Stimulated activated naive CD8-positive, alpha-beta T cell treated with anti-CD3 and anti-CD28 coated beads, Interleukin-15, Interleukin-2, amounts not matched to agents 100 U/mL and 50 U/mL, for 24 hours (primary cell): ENCODE measurements around the gene RPL29.
A peak's percentile ranks its signal among the peaks of the same experiment; 100 is the strongest.
"Not testable (repeated sequence)": the region's sequence is repeated elsewhere in the genome, so short reads cannot be mapped to it uniquely, and the experiment has no call there.

Experiments used
- ATAC-seq: fragments of 150-1000 bp; cut with Tn5 transposase; one replicate; pipeline ENCODE4 v1.10.0; 2021
- DNase-seq: peaks from one replicate; pipeline ENCODE4 v3.0.0; 2021

RPL29 gene

GRCh38 chr3:51995346-51996163 lies at the start of gene RPL29:
Gene RPL29, minus strand, starts transcription at chr3:51995895. Its CDS starts 434 bp downstream, at chr3:51995461.
- peak; percentile 87 for ATAC-seq
- peak; percentile 91 for DNase-seq

- ATAC-seq, result no peak
These were observed 49.3 kb upstream of the RPL29 start for GRCh38 chr3:52044869-52045619.

GRCh38 chr3:52043750-52044149 lies 48.1 kb upstream of the RPL29 start:
- DNase-seq (no peak), ATAC-seq (no peak)

More at GRCh38 chr3:52044869-52045619, 49.3 kb upstream of the RPL29 start:
- DNase-seq, result no peak

- not testable (repeated sequence) for DNase-seq, ATAC-seq
These were observed 47.3 kb upstream of the RPL29 start for GRCh38 chr3:52043039-52043438.

- no peak for ATAC-seq
- no peak for DNase-seq
These were observed 45.5 kb upstream of the RPL29 start for GRCh38 chr3:52041118-52041731.

- ATAC-seq (no peak), DNase-seq (no peak)
These were observed 44.9 kb upstream of the RPL29 start for GRCh38 chr3:52040600-52040999.

GRCh38 chr3:52039846-52040245 lies 44.2 kb upstream of the RPL29 start:
- DNase-seq (no peak), ATAC-seq (no peak)

- DNase-seq, result no peak
These were observed 43.7 kb upstream of the RPL29 start for GRCh38 chr3:52039426-52039825.

GRCh38 chr3:52038227-52038626 lies 42.5 kb upstream of the RPL29 start:
- DNase-seq, result no peak
- no peak for ATAC-seq

More at GRCh38 chr3:52039426-52039825, 43.7 kb upstream of the RPL29 start:
- no peak for ATAC-seq

GRCh38 chr3:52037291-52037690 lies 41.6 kb upstream of the RPL29 start:
- DNase-seq (no peak), ATAC-seq (no peak)

GRCh38 chr3:52036829-52037228 lies 41.1 kb upstream of the RPL29 start:
- ATAC-seq (no peak), DNase-seq (no peak)

GRCh38 chr3:52036222-52036694 lies 40.6 kb upstream of the RPL29 start:
- ATAC-seq (peak; percentile 29), DNase-seq (no peak)

GRCh38 chr3:52034651-52035050 lies 39.0 kb upstream of the RPL29 start:
- DNase-seq (no peak), ATAC-seq (no peak)

- no peak for ATAC-seq
- no peak for DNase-seq
These were observed 38.5 kb upstream of the RPL29 start for GRCh38 chr3:52034212-52034611.

- not testable (repeated sequence) for ATAC-seq, DNase-seq
These were observed 38.1 kb upstream of the RPL29 start for GRCh38 chr3:52033748-52034147.

GRCh38 chr3:52032702-52033408 lies 37.2 kb upstream of the RPL29 start:
- DNase-seq (no peak), ATAC-seq (no peak)

- DNase-seq (no peak), ATAC-seq (no peak)
These were observed 36.2 kb upstream of the RPL29 start for GRCh38 chr3:52031896-52032295.

- DNase-seq (no peak), ATAC-seq (no peak)
These were observed 35.1 kb upstream of the RPL29 start for GRCh38 chr3:52030714-52031310.

- no peak for ATAC-seq
- no peak for DNase-seq
These were observed 33.8 kb upstream of the RPL29 start for GRCh38 chr3:52029535-52029934.

GRCh38 chr3:52029053-52029452 lies 33.4 kb upstream of the RPL29 start:
- no peak for DNase-seq
- no peak for ATAC-seq

- no peak for ATAC-seq
- no peak for DNase-seq
These were observed 32.9 kb upstream of the RPL29 start for GRCh38 chr3:52028572-52028971.

GRCh38 chr3:52026041-52026440 lies 30.3 kb upstream of the RPL29 start:
- DNase-seq (no peak), ATAC-seq (no peak)
